CD4-positive, alpha-beta memory T cell (primary cell): ENCODE results near the gene SCAANT1. TPM values are rescaled to one million over a fixed set of nuclear protein-coding genes. Genes with fewer than 3 reads are reported as not detected.

Experiments
- CTCF ChIA-PET: fragments of 350-600 bp; sonication (Branson Sonifier 250); formaldehyde crosslinking; loops from one replicate; lab custom pipeline; 2021; ENCODE audit warnings: inconsistent platforms; ENCODE audit not compliant: partially characterized antibody; lab: Charles Lee
- POLR2A ChIA-PET: fragments of 350-600 bp; sonication (Branson Sonifier 250); formaldehyde crosslinking; loops from one replicate; lab custom pipeline; 2021; ENCODE audit not compliant: partially characterized antibody; lab: Charles Lee
- DNase-seq, 5 donors: peaks; one replicate each; pipeline versions ENCODE4 v3.0.0 to v3.0.0-alpha.2; 2020 to 2022; ENCODE audit warnings: mixed read lengths in 1 of 5
- H3K27ac ChIP-seq: one replicate; pipeline ENCODE4 v1.7.0; 2013; ENCODE audit warnings: low read depth, low read length
- H3K27me3 ChIP-seq: 2 replicates; pipeline ENCODE4 v1.7.0; 2013; ENCODE audit warnings: mild to moderate bottlenecking, low read length, moderate library complexity; ENCODE audit not compliant: insufficient read depth
- H3K36me3 ChIP-seq: 2 replicates; pipeline ENCODE4 v1.7.0; 2013; ENCODE audit warnings: mild to moderate bottlenecking, low read length, moderate library complexity; ENCODE audit not compliant: insufficient read depth
- H3K4me1 ChIP-seq: 2 replicates; pipeline ENCODE4 v1.7.0; 2013; ENCODE audit warnings: mild to moderate bottlenecking, low read length, moderate library complexity; ENCODE audit not compliant: insufficient read depth
- H3K4me3 ChIP-seq, 2 donors: one replicate each; pipeline ENCODE4 v1.7.0; 2013; ENCODE audit warnings: low read length in 2 of 2, mild to moderate bottlenecking in 1 of 2
- H3K9me3 ChIP-seq, 2 donors: one replicate each; pipeline ENCODE4 v1.7.0; 2013; ENCODE audit warnings: low read length in 2 of 2, control low read depth in 1 of 2; ENCODE audit not compliant: control insufficient read depth in 1 of 2
- H3K27ac Mint-ChIP-seq, 7 donors: one replicate each; pipeline ENCODE4 v1.8.0; 2020 to 2021; ENCODE audit warnings: mixed read lengths in 7 of 7, mild to moderate bottlenecking in 6 of 7, inconsistent platforms in 3 of 7, moderate library complexity in 3 of 7
- H3K27me3 Mint-ChIP-seq, 2 donors: one replicate each; pipeline ENCODE4 v1.8.0; 2020 to 2021; ENCODE audit warnings: mixed read lengths in 2 of 2
- H3K36me3 Mint-ChIP-seq, 2 donors: one replicate each; pipeline ENCODE4 v1.8.0; 2020 to 2021; ENCODE audit warnings: mixed read lengths in 2 of 2, inconsistent platforms in 1 of 2, mild to moderate bottlenecking in 1 of 2
- H3K4me1 Mint-ChIP-seq, 4 donors: one replicate each; pipeline ENCODE4 v1.8.0; 2020 to 2021; ENCODE audit warnings: mixed read lengths in 4 of 4, mild to moderate bottlenecking in 1 of 4
- H3K4me3 Mint-ChIP-seq, 8 donors: one replicate each; pipeline ENCODE4 v1.8.0; 2020 to 2021; ENCODE audit warnings: mixed read lengths in 8 of 8, mild to moderate bottlenecking in 7 of 8, moderate library complexity in 6 of 8, inconsistent platforms in 3 of 8
- H3K9me3 Mint-ChIP-seq, 8 donors: one replicate each; pipeline ENCODE4 v1.8.0; 2020 to 2021; ENCODE audit warnings: mixed read lengths in 8 of 8, mild to moderate bottlenecking in 5 of 8, inconsistent platforms in 3 of 8, moderate library complexity in 1 of 8
- intact Hi-C: fragments of 100-400 bp; cut with micrococcal nuclease; formaldehyde crosslinking; loops from one replicate; pipeline ENCODE4 v1.15.1; 2023
- polyA plus RNA-seq, 2 donors: library from polyadenylated mRNA; unstranded; fragments of 300-500 nt; fragmentation: Illumina TruSeq; gene quantifications; one replicate each; pipeline ENCODE4 v1.2.3, GENCODE V29; 2021
- total RNA-seq, 2 experiments: library from RNA; stranded (reverse); gene quantifications; one replicate each; pipeline ENCODE4 v1.2.3, GENCODE V29; 2021

The SCAANT1 gene
- total and polyA plus RNA-seq, 4 experiments from 2014 or later: not detected

GRCh38 chr3:63954182-63954581, 42.0 kb upstream of the SCAANT1 start:
- no peaks in the 10 kb centered on the region for H3K9me3 Mint-ChIP-seq
- peaks cover 33 to 63% (median 49%) of the 10 kb centered on the region in 4 donors for H3K4me1 Mint-ChIP-seq
- no peak overlapping the region for H3K4me3 Mint-ChIP-seq
- peaks cover 22 to 23% of the 10 kb centered on the region in 2 donors for H3K36me3 Mint-ChIP-seq
- CTCF ChIA-PET: no interaction called here
- POLR2A ChIA-PET: no interaction called here
- peaks cover 31% of the 10 kb centered on the region for H3K4me1 ChIP-seq
- DNase-seq: no peak
- H3K27me3 Mint-ChIP-seq: no peaks in the 10 kb centered on the region
- H3K27ac ChIP-seq: no peak overlapping the region
- no peaks in the 10 kb centered on the region for H3K9me3 ChIP-seq
- no peak overlapping the region for H3K4me3 ChIP-seq
- peak overlapping the region in 6 of 7 donors; percentile 13 to 84 (median 36) for H3K27ac Mint-ChIP-seq
- H3K36me3 ChIP-seq: peaks cover 8% of the 10 kb centered on the region
- no peaks in the 10 kb centered on the region for H3K27me3 ChIP-seq
- intact Hi-C loops: no loop called here

GRCh38 chr3:63952248-63952594, 40.0 kb upstream of the SCAANT1 start:
- Histone ChIP-seq H3K4me3 (no peak overlapping the region), H3K4me1 (peaks cover 45% of the 10 kb centered on the region), H3K9me3 (no peaks in the 10 kb centered on the region), H3K27ac (no peak overlapping the region), H3K27me3 (no peaks in the 10 kb centered on the region), H3K36me3 (peaks cover 8% of the 10 kb centered on the region)
- no peaks in the 10 kb centered on the region for H3K27me3 Mint-ChIP-seq
- CTCF ChIA-PET: interaction anchor here (1.5 to 3.9 kb wide), 3 partner anchors 9 to 71 kb away, joined by 10 to 19 read pairs (median 14); partner anchors contain the start of gene PSMD6
- peaks cover 29 to 30% of the 10 kb centered on the region in 2 donors for H3K36me3 Mint-ChIP-seq
- POLR2A ChIA-PET: interaction anchor here (1.6 kb wide), 1 partner anchor 71 kb away, joined by 4 read pairs; the partner anchor contains the start of gene PSMD6
- peak overlapping the region; percentile 6 to 81 (median 48) for H3K27ac Mint-ChIP-seq
- intact Hi-C loops: no loop called here
- no peaks in the 10 kb centered on the region for H3K9me3 Mint-ChIP-seq
- H3K4me1 Mint-ChIP-seq: peaks cover 35 to 62% (median 52%) of the 10 kb centered on the region in 4 donors
- H3K4me3 Mint-ChIP-seq: peak overlapping the region in 3 of 8 donors; percentile 1 to 26 (median 25)
- DNase-seq: no peak

DNA sequence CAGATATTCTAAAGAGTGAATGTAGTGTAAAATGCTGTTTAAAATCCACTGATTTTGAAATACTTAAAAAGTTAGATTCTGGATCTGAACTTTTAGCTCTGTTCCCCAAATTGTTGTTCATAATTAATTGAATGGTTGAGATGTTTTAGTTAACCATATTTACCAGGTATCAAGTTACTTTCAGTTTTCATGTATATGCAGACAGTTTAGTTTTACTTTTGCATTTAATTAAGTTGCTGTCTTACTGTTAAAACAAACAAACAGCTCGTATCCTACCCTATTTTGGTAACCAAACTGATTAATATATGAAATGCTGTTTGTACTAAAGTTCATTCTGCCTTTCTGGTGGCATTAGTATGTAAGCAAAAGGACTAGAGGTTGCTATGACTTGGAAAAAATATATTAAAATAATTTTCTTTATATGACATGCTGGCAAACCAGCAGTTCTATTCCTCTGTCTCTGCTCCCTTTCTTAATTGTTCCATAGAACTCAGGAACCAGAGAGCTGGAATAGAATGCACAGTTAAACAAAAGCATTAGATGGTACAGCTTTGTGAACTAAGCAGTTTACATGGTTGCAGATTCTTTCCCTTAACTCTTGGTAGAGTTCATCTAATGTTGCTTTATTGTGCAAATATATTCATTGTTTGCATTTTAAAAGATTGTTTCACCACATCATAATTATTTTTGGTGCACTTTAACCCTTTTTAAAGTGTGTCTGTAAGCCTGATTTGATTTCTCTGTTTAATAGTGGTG, 39.5 kb upstream of the SCAANT1 start:
- CTCF ChIA-PET: interaction anchor here (1.5 to 3.9 kb wide), 3 partner anchors 10 to 71 kb away, joined by 10 to 19 read pairs (median 14); partner anchors contain the start of gene PSMD6
- Mint-ChIP-seq H3K9me3 (no peaks in the 10 kb centered on the region), H3K4me3 (peak overlapping the region; percentile 38 to 78 (median 62)), H3K36me3 (peaks cover 29 to 30% of the 10 kb centered on the region in 2 donors), H3K4me1 (peaks cover 37 to 63% (median 56%) of the 10 kb centered on the region in 4 donors), H3K27me3 (no peaks in the 10 kb centered on the region), H3K27ac (peak overlapping the region; percentile 43 to 87 (median 72))
- DNase-seq: no peak
- Histone ChIP-seq H3K36me3 (peaks cover 8% of the 10 kb centered on the region), H3K4me1 (peaks cover 51% of the 10 kb centered on the region), H3K27me3 (no peaks in the 10 kb centered on the region), H3K9me3 (no peaks in the 10 kb centered on the region), H3K4me3 (peak overlapping the region in 1 of 2 donors; percentile 17), H3K27ac (peak overlapping the region; percentile 22)
- POLR2A ChIA-PET: interaction anchor here (1.3 to 1.6 kb wide), 4 partner anchors 17 to 71 kb away, joined by 4 to 7 read pairs (median 5); partner anchors contain the start of genes PSMD6 and SCAANT1
- intact Hi-C loops: no loop called here

- H3K4me1 Mint-ChIP-seq: peaks cover 40 to 68% (median 61%) of the 10 kb centered on the region in 4 donors
Measured at GRCh38 chr3:63950698-63951097, 38.5 kb upstream of the SCAANT1 start.

DNA sequence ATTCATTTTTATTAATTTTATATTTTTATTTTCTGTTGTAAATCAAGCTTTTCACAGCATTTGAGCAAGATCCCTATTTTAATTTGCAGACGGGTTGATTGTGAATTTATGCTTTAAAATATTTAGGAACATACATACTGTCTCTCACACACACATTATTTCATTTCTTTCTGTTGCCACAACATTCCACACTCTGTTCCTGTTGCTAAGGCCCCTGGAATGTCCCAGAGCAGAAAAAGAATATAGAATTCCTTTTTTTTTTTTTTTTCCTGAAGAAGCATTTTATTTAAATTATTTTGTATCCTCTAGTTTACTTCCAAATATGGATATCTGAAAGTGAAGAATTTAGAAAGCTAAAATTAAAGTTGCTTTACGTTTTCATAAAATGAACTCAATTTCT, 36.8 kb upstream of the SCAANT1 start:
- no peak overlapping the region for H3K4me3 ChIP-seq
- POLR2A ChIA-PET: no interaction called here
- Mint-ChIP-seq H3K4me1 (peaks cover 45 to 74% (median 63%) of the 10 kb centered on the region in 4 donors), H3K36me3 (peaks cover 25 to 29% of the 10 kb centered on the region in 2 donors), H3K27ac (peak overlapping the region in 2 of 7 donors; percentile 4 to 44), H3K27me3 (no peaks in the 10 kb centered on the region), H3K9me3 (peaks cover 0 to 2% (median 0%) of the 10 kb centered on the region in 8 donors), H3K4me3 (no peak overlapping the region)
- peaks cover 55% of the 10 kb centered on the region for H3K4me1 ChIP-seq
- DNase-seq: no peak
- intact Hi-C loops: no loop called here
- CTCF ChIA-PET: interaction anchor here (2.0 to 3.9 kb wide), 2 partner anchors 13 to 74 kb away, joined by 5 to 14 read pairs; partner anchors contain the start of gene PSMD6
- H3K27me3 ChIP-seq: no peaks in the 10 kb centered on the region
- H3K9me3 ChIP-seq: no peaks in the 10 kb centered on the region
- H3K27ac ChIP-seq: no peak overlapping the region
- peaks cover 2% of the 10 kb centered on the region for H3K36me3 ChIP-seq

More at GRCh38 chr3:63950698-63951097, 38.5 kb upstream of the SCAANT1 start:
- no peak for DNase-seq
- H3K27ac ChIP-seq: peak overlapping the region; percentile 22
- no peaks in the 10 kb centered on the region for H3K9me3 ChIP-seq
- H3K36me3 ChIP-seq: peaks cover 8% of the 10 kb centered on the region
- Mint-ChIP-seq H3K27me3 (no peaks in the 10 kb centered on the region), H3K27ac (peak overlapping the region in 5 of 7 donors; percentile 7 to 73 (median 72)), H3K36me3 (peaks cover 29 to 34% of the 10 kb centered on the region in 2 donors), H3K4me3 (peak overlapping the region in 4 of 8 donors; percentile 63 to 78 (median 66)), H3K9me3 (peaks cover 0 to 2% (median 0%) of the 10 kb centered on the region in 8 donors)
- ChIA-PET CTCF (interaction anchor here (1.5 to 3.9 kb wide), 3 partner anchors 11 to 72 kb away, joined by 10 to 19 read pairs (median 14); partner anchors contain the start of gene PSMD6), POLR2A (interaction anchor here (1.3 to 1.6 kb wide), 4 partner anchors 18 to 72 kb away, joined by 4 to 7 read pairs (median 5); partner anchors contain the start of genes PSMD6 and SCAANT1)
- H3K4me3 ChIP-seq: no peak overlapping the region
- intact Hi-C loops: no loop called here
- peaks cover 55% of the 10 kb centered on the region for H3K4me1 ChIP-seq
- H3K27me3 ChIP-seq: no peaks in the 10 kb centered on the region

DNA sequence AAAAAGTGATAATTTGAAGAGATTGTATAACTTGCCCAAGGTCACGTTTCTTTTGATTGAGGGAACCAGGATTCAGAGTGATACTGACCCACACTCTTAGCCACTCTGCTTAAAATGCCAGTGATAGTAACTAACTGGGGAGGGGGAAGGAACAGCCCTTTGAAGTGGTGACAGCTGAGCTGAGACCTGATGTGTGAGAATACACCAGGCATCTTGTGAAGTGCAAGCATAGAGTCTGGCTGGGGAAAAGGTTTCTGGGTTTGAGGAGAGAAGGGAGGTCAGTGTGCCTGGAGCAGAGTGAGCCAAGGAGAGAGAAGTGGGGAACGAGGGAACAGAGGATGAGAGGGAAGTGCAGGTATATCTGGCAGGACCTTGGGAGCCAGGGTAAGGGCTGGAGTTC, 35.4 kb upstream of the SCAANT1 start:
- no peak overlapping the region for H3K27ac ChIP-seq
- H3K4me1 ChIP-seq: peaks cover 55% of the 10 kb centered on the region
- ChIA-PET POLR2A (no interaction called here), CTCF (interaction anchor here (1.2 to 1.6 kb wide), 3 partner anchors 10 to 50 kb away, joined by 3 to 7 read pairs (median 5); no protein-coding TSS in a partner anchor)
- intact Hi-C loops: no loop called here
- Mint-ChIP-seq H3K36me3 (peaks cover 20% of the 10 kb centered on the region in 2 donors), H3K4me1 (peaks cover 53 to 80% (median 68%) of the 10 kb centered on the region in 4 donors), H3K27ac (peak overlapping the region in 6 of 7 donors; percentile 27 to 90 (median 60)), H3K4me3 (peak overlapping the region in 1 of 8 donors; percentile 12), H3K9me3 (peaks cover 0 to 2% (median 0%) of the 10 kb centered on the region in 8 donors), H3K27me3 (no peaks in the 10 kb centered on the region)
- no peaks in the 10 kb centered on the region for H3K36me3 ChIP-seq
- H3K27me3 ChIP-seq: no peaks in the 10 kb centered on the region
- DNase-seq: no peak
- no peak overlapping the region for H3K4me3 ChIP-seq
- no peaks in the 10 kb centered on the region for H3K9me3 ChIP-seq
